SK-N-SH (cell line): Measurements from ENCODE around the gene RBM15B. TPM values are rescaled to one million over a fixed set of nuclear protein-coding genes. Genes with fewer than 3 reads are reported as not detected.

Experiments
- CTCF ChIA-PET: fragments of 300-600, 350-600 bp; formaldehyde crosslinking; extraction: SDS; loops from one replicate; lab custom pipeline; 2021; lab: Yijun Ruan, JAX
- POLR2A ChIA-PET: fragments of 350-600 bp; sonication (Branson Sonifier 250); formaldehyde crosslinking; extraction: SDS; loops from one replicate; lab custom pipeline; 2020; ENCODE audit warnings: antibody characterized with exemption, inconsistent platforms; lab: Yijun Ruan, JAX
- DNase-seq: peaks from one replicate; pipeline ENCODE4 v3.0.0; 2012
- H2AFZ ChIP-seq: fragments of 200-600 bp; sonication (generic); 2 replicates; pipeline ENCODE4 v1.8.1; 2016; ENCODE audit warnings: antibody characterized with exemption, mild to moderate bottlenecking, low read depth
- H3F3A ChIP-seq: fragments of 200-600 bp; sonication (generic); replicated peaks from 2 replicates; pipeline ENCODE3; 2016; ENCODE audit warnings: antibody characterized with exemption, mild to moderate bottlenecking; ENCODE audit not compliant: insufficient read depth
- H3K27ac ChIP-seq, 2 experiments: fragments of 200-500 bp in 1 of 2; fragments of 200-600 bp in 1 of 2; sonication (Bioruptor generic) in 1 of 2; sonication (generic), shearing (Covaris generic) in 1 of 2; 2 replicates each; pipeline versions ENCODE4 v1.5.1 to v1.6.1; 2014 to 2016; ENCODE audit warnings: low read depth in 2 of 2, inconsistent platforms in 1 of 2, low read length in 1 of 2, mild to moderate bottlenecking in 1 of 2, mixed read lengths in 1 of 2
- H3K27me3 ChIP-seq: fragments of 200-600 bp; sonication (generic), shearing (Covaris generic); 2 replicates; pipeline ENCODE4 v1.6.1; 2016; ENCODE audit warnings: mixed run types; ENCODE audit not compliant: insufficient read depth
- H3K36me3 ChIP-seq, 2 experiments: fragments of 200-500 bp in 1 of 2; fragments of 200-600 bp in 1 of 2; sonication (Bioruptor generic) in 1 of 2; sonication (generic) in 1 of 2; replicated peaks in 1 of 2; 2 replicates each; pipeline versions ENCODE3 to v1.5.1; 2014 to 2016; ENCODE audit warnings: low read length in 1 of 2, mild to moderate bottlenecking in 1 of 2; ENCODE audit not compliant: insufficient read depth in 2 of 2, control insufficient read depth in 1 of 2
- H3K4me1 ChIP-seq, 2 experiments: fragments of 200-500 bp in 1 of 2; fragments of 200-600 bp in 1 of 2; sonication (Bioruptor generic) in 1 of 2; sonication (generic), shearing (Covaris generic) in 1 of 2; 2 replicates each; pipeline versions ENCODE4 v1.5.1 to v1.6.1; 2014 to 2016; ENCODE audit warnings: low read depth in 1 of 2, low read length in 1 of 2, mixed run types in 1 of 2; ENCODE audit not compliant: insufficient read depth in 2 of 2, control insufficient read depth in 1 of 2
- H3K4me2 ChIP-seq: fragments of 200-600 bp; sonication (generic), shearing (Covaris generic); 2 replicates; pipeline ENCODE4 v1.6.1; 2017; ENCODE audit warnings: mixed run types
- H3K4me3 ChIP-seq, 2 experiments: fragments of 200-500 bp in 1 of 2; fragments of 200-600 bp in 1 of 2; sonication (Bioruptor generic) in 1 of 2; sonication (generic), shearing (Covaris generic) in 1 of 2; 2 replicates each; pipeline versions ENCODE4 v1.5.1 to v1.8.1; 2014 to 2016; ENCODE audit warnings: low read depth in 2 of 2, inconsistent platforms in 1 of 2, low read length in 1 of 2, mild to moderate bottlenecking in 1 of 2, mixed read lengths in 1 of 2, moderate library complexity in 1 of 2
- H3K79me2 ChIP-seq: fragments of 200-600 bp; sonication (generic); 2 replicates; pipeline ENCODE4 v1.8.1; 2017; ENCODE audit warnings: mild to moderate bottlenecking; ENCODE audit not compliant: insufficient read depth
- H3K9ac ChIP-seq: fragments of 200-600 bp; sonication (generic); 2 replicates; pipeline ENCODE4 v1.6.1; 2017; ENCODE audit warnings: mixed run types
- H3K9me2 ChIP-seq: fragments of 200-600 bp; sonication (generic); 2 replicates; pipeline ENCODE4 v1.6.1; 2017; ENCODE audit warnings: mixed run types
- H3K9me3 ChIP-seq: fragments of 200-600 bp; sonication (generic); 2 replicates; pipeline ENCODE4 v1.6.1; 2017; ENCODE audit warnings: mixed run types, mild to moderate bottlenecking, moderate library complexity
- H4K20me1 ChIP-seq: fragments of 200-600 bp; sonication (generic); 2 replicates; pipeline ENCODE4 v1.6.1; 2017; ENCODE audit warnings: mild to moderate bottlenecking, mixed run types; ENCODE audit not compliant: insufficient read depth
- EP300 ChIP-seq, 2 experiments: IDR thresholded peaks; 2 replicates each; pipeline versions ENCODE4 v1.4.0 to v1.6.1; 2012; ENCODE audit warnings: borderline replicate concordance in 1 of 2, low read depth in 1 of 2, low read length in 1 of 2
- EZH2phosphoT487 ChIP-seq: fragments of 200-600 bp; sonication (generic); IDR thresholded peaks from 2 replicates; pipeline ENCODE4 v1.6.1; 2017; ENCODE audit warnings: low read depth, mixed run types, mild to moderate bottlenecking, antibody characterized with exemption, moderate library complexity, borderline replicate concordance
- FOXJ3 ChIP-seq: sonication (generic); formaldehyde crosslinking; IDR thresholded peaks from 2 replicates; pipeline ENCODE4 v1.5.1; 2020; ENCODE audit warnings: mild to moderate bottlenecking, missing genetic modification reagents
- GATA2 ChIP-seq: sonication (generic); formaldehyde crosslinking; IDR thresholded peaks from 2 replicates; pipeline ENCODE4 v1.5.0; 2020; ENCODE audit warnings: mild to moderate bottlenecking, missing genetic modification reagents
- JUND ChIP-seq: IDR thresholded peaks from 2 replicates; pipeline ENCODE4 v1.4.0; 2012
- MEF2A ChIP-seq: IDR thresholded peaks from 2 replicates; pipeline ENCODE4 v1.4.0; 2012; ENCODE audit warnings: low read depth, borderline replicate concordance
- MXI1 ChIP-seq: IDR thresholded peaks from 2 replicates; pipeline ENCODE4 v1.6.1; 2012; ENCODE audit warnings: mild to moderate bottlenecking, low read depth, low read length, improper control_type of control experiment
- POLR2AphosphoS5 ChIP-seq: IDR thresholded peaks from 2 replicates; pipeline ENCODE4 v1.6.1; 2012; ENCODE audit warnings: low read depth, low read length
- RAD21 ChIP-seq: IDR thresholded peaks from 2 replicates; pipeline ENCODE4 v1.6.1; 2012; ENCODE audit warnings: mild to moderate bottlenecking, low read length
- RCOR1 ChIP-seq: fragments of 150-350 bp; IDR thresholded peaks from 2 replicates; pipeline ENCODE4 v1.6.1; 2017; ENCODE audit warnings: antibody characterized with exemption, low read length
- RFX5 ChIP-seq: IDR thresholded peaks from 2 replicates; pipeline ENCODE4 v1.6.1; 2012; ENCODE audit warnings: mild to moderate bottlenecking, improper control_type of control experiment, low read length
- SMC3 ChIP-seq: IDR thresholded peaks from 2 replicates; pipeline ENCODE4 v1.6.1; 2012; ENCODE audit warnings: low read depth, low read length, improper control_type of control experiment
- TCF12 ChIP-seq: IDR thresholded peaks from 2 replicates; pipeline ENCODE4 v1.4.0; 2012
- TEAD4 ChIP-seq: IDR thresholded peaks from 2 replicates; pipeline ENCODE4 v1.4.0; 2012; ENCODE audit warnings: mild to moderate bottlenecking, borderline replicate concordance; ENCODE audit not compliant: insufficient read depth
- WGBS: methylation state at CpG from one replicate; pipeline ENCODE4 v1.1.6; 2017; ENCODE audit warnings: low lambda C conversion rate; 5-methylcytosine and 5-hydroxymethylcytosine counted together
- polyA plus RNA-seq, 3 experiments: library from polyadenylated mRNA; depleted of rRNA; stranded (reverse); fragments of >200 nt; gene quantifications; 2 replicates each; pipeline ENCODE4 v1.2.3, GENCODE V29; 2012
- TF ChIP-seq, protein P1 (sequence below): fragments of 200-600 bp; sonication (generic); IDR thresholded peaks from 2 replicates; pipeline ENCODE4 v1.6.1; 2017; ENCODE audit warnings: antibody characterized with exemption, mild to moderate bottlenecking, moderate library complexity
- TF ChIP-seq, protein P2 (sequence below): fragments of 150-350 bp; IDR thresholded peaks from 2 replicates; pipeline ENCODE4 v1.6.1; 2017; ENCODE audit warnings: antibody characterized with exemption, low read length, low read depth, borderline replicate concordance

The RBM15B gene
- polyA plus RNA-seq, 1 of the 3 experiments (the other 2 are of a cell fraction) = 17.0 TPM

DNA sequence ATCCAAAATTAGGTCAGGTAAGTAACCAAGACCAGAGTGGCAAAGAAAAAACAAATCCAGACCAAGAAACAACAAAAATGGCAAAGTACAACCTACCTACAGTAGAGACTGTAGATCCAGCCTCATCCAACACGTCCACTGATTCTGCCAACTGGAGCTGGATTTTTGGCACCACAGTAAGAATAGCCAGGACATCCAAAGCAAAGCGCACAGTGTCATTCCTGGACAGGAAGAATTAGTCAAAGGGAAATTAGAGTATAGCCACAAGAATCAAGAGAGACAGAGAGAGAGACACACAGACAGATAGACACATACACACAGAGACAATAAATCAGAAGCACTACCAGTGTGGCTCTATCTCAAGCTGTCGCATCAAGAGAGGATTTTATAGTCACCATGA, 31.1 kb downstream of the RBM15B start:
- Histone ChIP-seq H3K79me2 (no peaks in the 10 kb centered on the region), H3F3A (no peaks in the 10 kb centered on the region), H3K27ac (no peak overlapping the region), H3K9ac (no peak overlapping the region), H3K4me2 (no peak overlapping the region), H3K4me1 (no peaks in the 10 kb centered on the region), H4K20me1 (no peaks in the 10 kb centered on the region), H3K36me3 (peaks cover 47 to 48% of the 10 kb centered on the region in 2 experiments), H3K9me2 (no peaks in the 10 kb centered on the region), H2AFZ (no peak overlapping the region), H3K9me3 (no peaks in the 10 kb centered on the region), H3K27me3 (no peaks in the 10 kb centered on the region), H3K4me3 (no peak overlapping the region)
- no peak for DNase-seq
- POLR2A ChIA-PET = no interaction called here
- TF ChIP-seq, protein P1, sequence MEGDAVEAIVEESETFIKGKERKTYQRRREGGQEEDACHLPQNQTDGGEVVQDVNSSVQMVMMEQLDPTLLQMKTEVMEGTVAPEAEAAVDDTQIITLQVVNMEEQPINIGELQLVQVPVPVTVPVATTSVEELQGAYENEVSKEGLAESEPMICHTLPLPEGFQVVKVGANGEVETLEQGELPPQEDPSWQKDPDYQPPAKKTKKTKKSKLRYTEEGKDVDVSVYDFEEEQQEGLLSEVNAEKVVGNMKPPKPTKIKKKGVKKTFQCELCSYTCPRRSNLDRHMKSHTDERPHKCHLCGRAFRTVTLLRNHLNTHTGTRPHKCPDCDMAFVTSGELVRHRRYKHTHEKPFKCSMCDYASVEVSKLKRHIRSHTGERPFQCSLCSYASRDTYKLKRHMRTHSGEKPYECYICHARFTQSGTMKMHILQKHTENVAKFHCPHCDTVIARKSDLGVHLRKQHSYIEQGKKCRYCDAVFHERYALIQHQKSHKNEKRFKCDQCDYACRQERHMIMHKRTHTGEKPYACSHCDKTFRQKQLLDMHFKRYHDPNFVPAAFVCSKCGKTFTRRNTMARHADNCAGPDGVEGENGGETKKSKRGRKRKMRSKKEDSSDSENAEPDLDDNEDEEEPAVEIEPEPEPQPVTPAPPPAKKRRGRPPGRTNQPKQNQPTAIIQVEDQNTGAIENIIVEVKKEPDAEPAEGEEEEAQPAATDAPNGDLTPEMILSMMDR = no peak
- TF ChIP-seq, protein P2, sequence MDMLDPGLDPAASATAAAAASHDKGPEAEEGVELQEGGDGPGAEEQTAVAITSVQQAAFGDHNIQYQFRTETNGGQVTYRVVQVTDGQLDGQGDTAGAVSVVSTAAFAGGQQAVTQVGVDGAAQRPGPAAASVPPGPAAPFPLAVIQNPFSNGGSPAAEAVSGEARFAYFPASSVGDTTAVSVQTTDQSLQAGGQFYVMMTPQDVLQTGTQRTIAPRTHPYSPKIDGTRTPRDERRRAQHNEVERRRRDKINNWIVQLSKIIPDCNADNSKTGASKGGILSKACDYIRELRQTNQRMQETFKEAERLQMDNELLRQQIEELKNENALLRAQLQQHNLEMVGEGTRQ = no peak
- TF ChIP-seq JUND = no peak
- TF ChIP-seq POLR2AphosphoS5 = no peak
- TF ChIP-seq TCF12 = no peak
- no peak for TF ChIP-seq FOXJ3 (CRISPR knock-in tag)
- TF ChIP-seq MXI1 = no peak
- no peak for TF ChIP-seq MEF2A
- TF ChIP-seq SMC3 = no peak
- TF ChIP-seq TEAD4 = no peak
- TF ChIP-seq EZH2phosphoT487 = no peak
- TF ChIP-seq RAD21 = no peak
- TF ChIP-seq, all 33 proteins: peak for 0
- WGBS = 97% methylated on average over 3 of the region's 3 CpGs
- CTCF ChIA-PET = interaction anchor here (1.6 to 2.6 kb wide), 2 partner anchors 12 to 247 kb away, joined by 4 to 8 read pairs; no protein-coding TSS in a partner anchor

DNA sequence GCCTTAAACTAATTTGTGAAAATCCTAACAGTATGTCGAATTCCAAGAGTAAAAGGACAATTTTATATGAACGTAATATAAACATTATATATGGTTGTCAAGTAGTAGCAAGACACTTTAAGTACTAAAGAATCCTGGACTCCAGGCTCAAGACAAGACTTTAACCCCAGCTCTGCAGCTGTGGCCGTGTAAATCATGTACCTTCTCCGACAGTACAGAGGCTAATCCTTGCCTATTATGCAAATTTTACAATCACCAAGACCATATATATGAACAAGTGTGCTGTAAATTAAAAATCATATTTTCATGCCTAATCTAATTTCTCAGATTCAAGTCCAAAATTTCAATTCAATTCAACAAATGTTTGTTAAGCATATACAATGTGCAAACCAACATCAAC, 35.8 kb downstream of the RBM15B start:
- DNase-seq = no peak
- no peaks in the 10 kb centered on the region for H3K79me2 ChIP-seq
- ChIA-PET CTCF (no interaction called here), POLR2A (no interaction called here)
- H4K20me1 ChIP-seq = no peaks in the 10 kb centered on the region
- no peaks in the 10 kb centered on the region for H3K27me3 ChIP-seq
- H3K4me2 ChIP-seq = no peak overlapping the region
- H3F3A ChIP-seq = no peaks in the 10 kb centered on the region
- H3K9ac ChIP-seq = no peak overlapping the region
- 90% methylated on average over 4 of the region's 4 CpGs for WGBS
- H3K9me3 ChIP-seq = no peaks in the 10 kb centered on the region
- no peak overlapping the region for H2AFZ ChIP-seq
- no peak overlapping the region for H3K27ac ChIP-seq
- TF ChIP-seq, protein P1 = no peak
- no peak for TF ChIP-seq FOXJ3 (CRISPR knock-in tag)
- TF ChIP-seq, protein P2 = no peak
- TF ChIP-seq GATA2 (CRISPR knock-in tag) = no peak
- TF ChIP-seq RCOR1 = no peak
- TF ChIP-seq RFX5 = no peak
- TF ChIP-seq EP300 (IDR thresholded peaks at IDR 0.05; ENCODE audit: borderline replicate concordance in 1 of 2, low read depth in 1 of 2, low read length in 1 of 2) = no peak
- TF ChIP-seq MXI1 = no peak
- no peak overlapping the region for H3K4me3 ChIP-seq
- H3K4me1 ChIP-seq = no peaks in the 10 kb centered on the region
- no peaks in the 10 kb centered on the region for H3K9me2 ChIP-seq
- peaks cover 36 to 52% of the 10 kb centered on the region in 2 experiments for H3K36me3 ChIP-seq
